Mesenchymal stem cell (in vitro differentiated cells and primary cell): ENCODE results near the gene NOD2.

Experiments
- DNase-seq: peaks from one replicate; pipeline ENCODE4 v3.0.0-alpha.2; 2013
- H2AFZ ChIP-seq: one replicate; pipeline ENCODE4 v1.6.1; 2013; ENCODE audit warnings: low read depth, mild to moderate bottlenecking, control low read depth, inconsistent platforms, low read length, moderate library complexity
- H2AK5ac ChIP-seq: 2 replicates; pipeline ENCODE4 v1.6.1; 2013; ENCODE audit warnings: low read length, moderate library complexity, mild to moderate bottlenecking, inconsistent platforms; ENCODE audit not compliant: severe bottlenecking
- H2BK120ac ChIP-seq: one replicate; pipeline ENCODE4 v1.6.1; 2013; ENCODE audit warnings: low read depth, mild to moderate bottlenecking, inconsistent platforms, low read length, moderate library complexity
- H2BK12ac ChIP-seq, 2 experiments: one replicate each; pipeline ENCODE4 v1.6.1; 2013; ENCODE audit warnings: inconsistent platforms in 2 of 2, low read length in 2 of 2, mild to moderate bottlenecking in 2 of 2, moderate library complexity in 2 of 2, control low read depth in 1 of 2
- H2BK15ac ChIP-seq: one replicate; pipeline ENCODE4 v1.6.1; 2013; ENCODE audit warnings: mild to moderate bottlenecking, low read depth, inconsistent platforms; ENCODE audit not compliant: poor library complexity, severe bottlenecking
- H2BK5ac ChIP-seq: 2 replicates; pipeline ENCODE4 v1.6.1; 2013; ENCODE audit warnings: low read depth, mild to moderate bottlenecking, low read length, control low read depth, inconsistent platforms; ENCODE audit not compliant: poor library complexity, severe bottlenecking
- H3K14ac ChIP-seq, 2 experiments: one replicate each; pipeline ENCODE4 v1.6.1; 2013; ENCODE audit warnings: inconsistent platforms in 2 of 2, low read length in 2 of 2, control low read depth in 1 of 2, mild to moderate bottlenecking in 1 of 2, moderate library complexity in 1 of 2
- H3K18ac ChIP-seq, 2 experiments: one replicate each; pipeline ENCODE4 v1.6.1; 2013; ENCODE audit warnings: inconsistent platforms in 2 of 2, low read length in 2 of 2, control low read depth in 1 of 2, low read depth in 1 of 2, mild to moderate bottlenecking in 1 of 2
- H3K23ac ChIP-seq, 2 experiments: one replicate each; pipeline ENCODE4 v1.6.1; 2013; ENCODE audit warnings: inconsistent platforms in 2 of 2, low read length in 2 of 2, mild to moderate bottlenecking in 2 of 2, moderate library complexity in 2 of 2, control low read depth in 1 of 2
- H3K27ac ChIP-seq: 2 replicates; pipeline ENCODE4 v1.5.1; 2013; ENCODE audit warnings: mild to moderate bottlenecking, moderate library complexity, low read length, control low read depth, inconsistent platforms; ENCODE audit not compliant: poor library complexity, severe bottlenecking
- H3K27me3 ChIP-seq, 2 experiments: 2 replicates each; pipeline versions ENCODE4 v1.6.1 to v1.7.0; 2013; ENCODE audit warnings: low read length in 2 of 2, mild to moderate bottlenecking in 2 of 2, moderate library complexity in 2 of 2, control low read depth in 1 of 2, inconsistent platforms in 1 of 2; ENCODE audit not compliant: control insufficient read depth in 1 of 2, insufficient read depth in 1 of 2
- H3K36me3 ChIP-seq, 2 experiments: 2 replicates each; pipeline versions ENCODE4 v1.6.1 to v1.7.0; 2013; ENCODE audit warnings: low read length in 2 of 2, control low read depth in 1 of 2, inconsistent platforms in 1 of 2, low read depth in 1 of 2, mild to moderate bottlenecking in 1 of 2; ENCODE audit not compliant: insufficient read depth in 2 of 2, control insufficient read depth in 1 of 2
- H3K4ac ChIP-seq, 2 experiments: one replicate each; pipeline ENCODE4 v1.6.1; 2013; ENCODE audit warnings: inconsistent platforms in 2 of 2, low read length in 2 of 2, mild to moderate bottlenecking in 2 of 2, moderate library complexity in 2 of 2, control low read depth in 1 of 2, low read depth in 1 of 2
- H3K4me1 ChIP-seq: 2 replicates; pipeline ENCODE4 v1.6.1; 2013; ENCODE audit warnings: low read depth, low read length, control low read depth; ENCODE audit not compliant: control insufficient read depth, insufficient read depth
- H3K4me2 ChIP-seq: 2 replicates; pipeline ENCODE4 v1.6.1; 2013; ENCODE audit warnings: low read length, mild to moderate bottlenecking, inconsistent platforms; ENCODE audit not compliant: poor library complexity, severe bottlenecking
- H3K4me3 ChIP-seq, 2 experiments: 2 replicates each; pipeline versions ENCODE4 v1.5.1 to v1.7.0; 2013; ENCODE audit warnings: low read length in 2 of 2, mild to moderate bottlenecking in 2 of 2, control low read depth in 1 of 2, low read depth in 1 of 2; ENCODE audit not compliant: insufficient read depth in 1 of 2
- H3K79me1 ChIP-seq: replicated peaks from 2 replicates; pipeline ENCODE4 v1.6.1; 2013; ENCODE audit warnings: mild to moderate bottlenecking, control low read depth, low read length, inconsistent platforms; ENCODE audit not compliant: poor library complexity, severe bottlenecking
- H3K9ac ChIP-seq: 2 replicates; pipeline ENCODE4 v1.7.0; 2013; ENCODE audit warnings: mild to moderate bottlenecking, low read length, moderate library complexity
- H3K9me3 ChIP-seq: 2 replicates; pipeline ENCODE4 v1.7.0; 2013; ENCODE audit warnings: mild to moderate bottlenecking, low read length; ENCODE audit not compliant: control insufficient read depth
- H4K8ac ChIP-seq: one replicate; pipeline ENCODE4 v1.6.1; 2013; ENCODE audit warnings: inconsistent platforms, mild to moderate bottlenecking, low read length, moderate library complexity
- H4K91ac ChIP-seq: one replicate; pipeline ENCODE4 v1.6.1; 2013; ENCODE audit warnings: mild to moderate bottlenecking, low read length, inconsistent platforms
- WGBS: methylation state at CpG from one replicate; pipeline ENCODE4 v1.1.7; 2013; ENCODE audit warnings: mixed read lengths; 5-methylcytosine and 5-hydroxymethylcytosine counted together

The NOD2 gene

GRCh38 chr16:50676684-50677225 is 16.7 kb upstream of the NOD2 start:
- Histone ChIP-seq H3K18ac (no peak overlapping the region), H2BK5ac (no peak overlapping the region), H3K4me1 (no peaks in the 10 kb centered on the region), H2BK15ac (no peak overlapping the region), H3K27me3 (peaks cover 3 to 21% of the 10 kb centered on the region in 2 experiments), H3K4me2 (no peak overlapping the region), H4K91ac (no peak overlapping the region), H2BK120ac (no peak overlapping the region), H3K79me1 (no peaks in the 10 kb centered on the region), H3K4ac (no peak overlapping the region), H3K23ac (no peak overlapping the region), H2AK5ac (no peak overlapping the region), H3K9me3 (peaks cover 20% of the 10 kb centered on the region), H3K36me3 (no peaks in the 10 kb centered on the region), H4K8ac (no peak overlapping the region), H3K4me3 (no peak overlapping the region), H3K27ac (no peak overlapping the region), H3K9ac (no peak overlapping the region), H2BK12ac (no peak overlapping the region), H2AFZ (no peak overlapping the region), H3K14ac (no peak overlapping the region)
- 70% methylated on average over 9 of the region's 9 CpGs for whole genome bisulfite sequencing
- no peak for DNase-seq

GRCh38 chr16:50677351-50677750 is 16.1 kb upstream of the NOD2 start:
- no peaks in the 10 kb centered on the region for H3K4me1 ChIP-seq
- DNase-seq = no peak
- no peak overlapping the region for H2BK5ac ChIP-seq
- H4K8ac ChIP-seq = no peak overlapping the region
- no peak overlapping the region for H2BK12ac ChIP-seq
- no peak overlapping the region for H2AFZ ChIP-seq
- peaks cover 14% of the 10 kb centered on the region for H3K9me3 ChIP-seq
- H4K91ac ChIP-seq = no peak overlapping the region
- H3K27ac ChIP-seq = no peak overlapping the region
- H3K23ac ChIP-seq = no peak overlapping the region
- H3K18ac ChIP-seq = no peak overlapping the region
- H3K36me3 ChIP-seq = no peaks in the 10 kb centered on the region
- peaks cover 3 to 21% of the 10 kb centered on the region in 2 experiments for H3K27me3 ChIP-seq
- H3K79me1 ChIP-seq = no peaks in the 10 kb centered on the region
- H3K14ac ChIP-seq = no peak overlapping the region
- no peak overlapping the region for H3K9ac ChIP-seq
- no peak overlapping the region for H3K4ac ChIP-seq
- WGBS = 89% methylated on average over 7 of the region's 7 CpGs
- no peak overlapping the region for H2BK120ac ChIP-seq
- no peak overlapping the region for H2AK5ac ChIP-seq
- H3K4me3 ChIP-seq = no peak overlapping the region
- H2BK15ac ChIP-seq = no peak overlapping the region
- H3K4me2 ChIP-seq = no peak overlapping the region

GRCh38 chr16:50678531-50678930 is 14.9 kb upstream of the NOD2 start:
- Histone ChIP-seq H3K14ac (no peak overlapping the region), H3K27me3 (peaks cover 4 to 21% of the 10 kb centered on the region in 2 experiments), H3K27ac (no peak overlapping the region), H2AFZ (no peak overlapping the region), H3K9me3 (peaks cover 4% of the 10 kb centered on the region), H3K4me1 (no peaks in the 10 kb centered on the region), H2BK15ac (no peak overlapping the region), H3K4me2 (no peak overlapping the region), H3K79me1 (no peaks in the 10 kb centered on the region), H4K8ac (no peak overlapping the region), H3K9ac (no peak overlapping the region), H4K91ac (no peak overlapping the region), H3K23ac (no peak overlapping the region), H3K36me3 (no peaks in the 10 kb centered on the region), H2BK5ac (no peak overlapping the region), H3K18ac (no peak overlapping the region), H3K4ac (no peak overlapping the region), H2BK120ac (no peak overlapping the region), H2BK12ac (no peak overlapping the region), H3K4me3 (no peak overlapping the region), H2AK5ac (no peak overlapping the region)
- WGBS = 37% methylated on average over 3 of the region's 3 CpGs
- no peak for DNase-seq

- H3K27ac ChIP-seq = no peak overlapping the region
- no peak overlapping the region for H2AFZ ChIP-seq
- H3K23ac ChIP-seq = no peak overlapping the region
- no peaks in the 10 kb centered on the region for H3K79me1 ChIP-seq
- no peak overlapping the region for H2BK120ac ChIP-seq
- H3K9me3 ChIP-seq = no peaks in the 10 kb centered on the region
- no peaks in the 10 kb centered on the region for H3K4me1 ChIP-seq
- no peaks in the 10 kb centered on the region for H3K36me3 ChIP-seq
- no peak overlapping the region for H4K8ac ChIP-seq
- no peak overlapping the region for H3K18ac ChIP-seq
- peaks cover 9 to 21% of the 10 kb centered on the region in 2 experiments for H3K27me3 ChIP-seq
- no peak for DNase-seq
- H3K4me3 ChIP-seq = no peak overlapping the region
- H2BK15ac ChIP-seq = no peak overlapping the region
- no peak overlapping the region for H2BK5ac ChIP-seq
- no peak overlapping the region for H3K4me2 ChIP-seq
- 84% methylated on average over 14 of the region's 14 CpGs for WGBS
- peak overlapping the region in 1 of 2 experiments; percentile 11 for H3K14ac ChIP-seq
- H2BK12ac ChIP-seq = no peak overlapping the region
- no peak overlapping the region for H3K4ac ChIP-seq
- no peak overlapping the region for H4K91ac ChIP-seq
- H2AK5ac ChIP-seq = no peak overlapping the region
- no peak overlapping the region for H3K9ac ChIP-seq
Measured at GRCh38 chr16:50679266-50679665, 14.1 kb upstream of the NOD2 start.
